Fibroblast of the aortic adventitia (primary cell): ENCODE measurements around the gene MTTP. TPM values are rescaled to one million over a fixed set of nuclear protein-coding genes. Genes with fewer than 3 reads are reported as not detected.

ENCODE experiments used
- DNase-seq: peaks from one replicate; pipeline ENCODE4 v3.0.0-alpha.2; 2010; ENCODE audit warnings: low read depth
- H3K4me3 ChIP-seq: 2 replicates; pipeline ENCODE4 v1.5.1; 2011; ENCODE audit warnings: low read depth, mild to moderate bottlenecking, control low read depth, low read length, moderate library complexity
- CTCF ChIP-seq: IDR thresholded peaks from 2 replicates; pipeline ENCODE4 v1.5.1; 2011; ENCODE audit warnings: mild to moderate bottlenecking, low read length, control low read depth, inconsistent platforms; ENCODE audit not compliant: insufficient read depth
- total RNA-seq: library from RNA; depleted of rRNA; stranded (reverse); fragments of >200 nt; gene quantifications from 2 replicates; pipeline ENCODE4 v1.2.3, GENCODE V29; 2012; ENCODE audit warnings: low replicate concordance

MTTP gene
- total RNA-seq, 1 donor = 0.09 TPM

- TF ChIP-seq CTCF = no peak
- no peak for DNase-seq
- H3K4me3 ChIP-seq = no peak overlapping the region
Measured at GRCh38 chr4:99591757-99592156, 17.1 kb downstream of the MTTP start.

GRCh38 chr4:99593781-99594641 lies 19.4 kb downstream of the MTTP start:
- TF ChIP-seq CTCF = no peak
- DNase-seq = no peak

GRCh38 chr4:99594818-99595217 lies 20.2 kb downstream of the MTTP start:
- TF ChIP-seq CTCF = no peak
- no peak for DNase-seq
- H3K4me3 ChIP-seq = no peak overlapping the region

More at GRCh38 chr4:99593781-99594641, 19.4 kb downstream of the MTTP start:
- no peak overlapping the region for H3K4me3 ChIP-seq

GRCh38 chr4:99606716-99607115 lies 32.1 kb downstream of the MTTP start:
- no peak for DNase-seq
- no peak overlapping the region for H3K4me3 ChIP-seq
- TF ChIP-seq CTCF = no peak

- no peak for DNase-seq
- no peak overlapping the region for H3K4me3 ChIP-seq
- TF ChIP-seq CTCF = no peak
Measured at GRCh38 chr4:99608417-99608816, 33.8 kb downstream of the MTTP start.

- peak; percentile 72 for DNase-seq
- no peak for TF ChIP-seq CTCF
- H3K4me3 ChIP-seq = no peak overlapping the region
Measured at GRCh38 chr4:99610605-99611175, 36.1 kb downstream of the MTTP start.
